ENCODE data around the gene DCDC1.
"Not testable (repeated sequence)": the region's sequence is repeated elsewhere in the genome, so short reads cannot be mapped to it uniquely, and the experiment has no call there.

The DCDC1 gene

DNA sequence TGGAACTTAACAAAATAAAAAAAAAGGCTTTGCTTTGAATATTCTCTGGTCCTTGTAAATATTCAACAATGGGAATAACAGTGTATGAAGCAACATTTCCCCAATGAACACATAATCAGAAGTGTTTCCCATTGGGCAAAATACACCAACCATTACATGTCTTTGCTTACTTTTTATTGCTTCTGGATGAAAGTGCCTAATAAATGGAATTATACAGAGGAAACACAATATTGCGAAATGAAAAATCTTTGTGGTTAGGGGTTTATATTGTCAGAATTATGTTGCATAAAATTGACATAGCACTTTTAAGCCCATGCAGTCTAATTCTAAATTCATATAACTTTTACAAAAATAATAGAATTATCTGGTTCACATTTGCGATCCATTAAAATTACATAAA is 386.4 kb downstream of the DCDC1 start:
- DNase-seq = no peak

DNA sequence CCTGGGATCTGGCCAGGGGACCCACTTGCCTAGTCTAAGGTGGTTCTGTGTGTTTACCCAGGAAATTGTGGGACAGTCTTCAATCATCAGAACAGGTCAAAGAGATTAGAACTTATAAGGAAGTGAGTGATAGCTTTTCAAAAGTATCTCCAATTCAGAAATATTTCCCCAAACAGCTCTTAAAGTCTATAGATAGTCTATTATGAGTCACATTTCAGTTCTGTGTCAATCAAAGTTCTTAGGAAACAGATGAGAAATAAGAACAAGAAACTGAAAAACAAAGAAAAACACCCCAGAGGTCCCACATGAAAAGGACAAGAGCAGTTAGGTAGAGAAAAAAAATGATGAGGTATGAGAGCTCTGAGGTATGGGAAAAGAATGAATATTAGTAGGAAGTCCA is 402.0 kb downstream of the DCDC1 start:
- no peak for DNase-seq

DNA sequence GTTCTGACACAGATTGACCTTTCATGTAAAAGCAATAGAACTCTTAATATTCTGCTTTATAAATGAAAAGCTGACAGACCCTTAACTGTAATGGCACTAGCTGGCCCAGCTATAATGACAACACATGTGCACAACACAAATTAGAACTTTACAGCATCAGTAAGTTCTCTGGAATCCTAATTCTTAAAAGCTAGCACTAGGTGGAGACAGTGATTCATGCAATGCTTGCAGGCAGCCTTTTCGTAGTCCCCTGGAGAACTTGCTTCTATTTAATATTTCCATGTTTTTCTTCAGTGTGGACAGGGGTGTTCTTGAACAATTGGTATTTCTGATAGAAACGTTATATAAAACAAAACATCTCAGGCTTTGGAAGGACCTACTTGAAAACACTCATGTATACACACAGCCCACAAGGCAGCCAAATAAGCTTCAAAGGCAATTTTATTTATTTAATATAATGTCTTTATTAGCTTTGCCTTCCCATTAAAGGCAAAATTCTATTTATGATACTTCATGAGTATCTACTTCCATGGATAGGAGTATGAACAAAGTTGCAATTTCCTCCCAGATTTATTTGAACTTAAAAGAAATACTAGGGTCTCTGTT is 409.0 kb downstream of the DCDC1 start:
- DNase-seq = no peak

DNA sequence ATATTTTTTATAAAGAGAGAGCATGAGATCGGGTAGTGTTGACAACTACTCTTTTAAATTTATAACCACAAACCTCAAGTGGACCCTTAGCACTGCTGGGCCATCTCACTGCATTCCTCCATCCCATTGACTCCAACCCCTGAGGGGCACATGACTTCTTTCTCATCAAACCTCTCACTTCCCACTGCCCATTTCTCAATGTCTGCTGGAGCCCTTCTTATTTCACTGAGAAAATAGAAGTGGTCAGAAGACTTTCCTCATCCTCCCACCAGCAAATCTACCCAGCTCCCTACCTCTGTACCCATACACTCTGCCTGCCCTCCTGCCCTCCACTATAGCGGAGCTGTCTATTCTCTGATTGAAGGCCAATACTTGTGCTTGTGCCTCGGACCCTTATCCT is 412.8 kb downstream of the DCDC1 start:
- no peak for DNase-seq

DNA sequence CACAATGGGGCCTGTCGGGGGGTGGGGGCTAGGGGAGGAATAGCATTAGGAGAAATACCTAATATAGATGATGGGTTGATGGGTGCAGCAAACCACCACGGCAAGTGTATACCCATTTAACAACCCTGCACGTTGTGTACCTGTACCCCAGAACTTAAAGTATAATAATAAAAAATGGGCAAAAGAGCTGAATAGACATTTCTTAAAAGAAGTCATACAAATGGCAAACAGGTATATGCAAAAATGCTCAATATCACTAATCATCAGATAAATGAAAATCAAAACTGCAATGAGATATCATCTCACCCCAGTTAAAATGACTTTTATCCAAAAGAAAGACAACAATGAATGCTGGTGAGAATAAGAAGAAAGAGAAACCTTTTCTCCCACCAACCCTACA is 419.7 kb downstream of the DCDC1 start:
- DNase-seq = no peak

DNA sequence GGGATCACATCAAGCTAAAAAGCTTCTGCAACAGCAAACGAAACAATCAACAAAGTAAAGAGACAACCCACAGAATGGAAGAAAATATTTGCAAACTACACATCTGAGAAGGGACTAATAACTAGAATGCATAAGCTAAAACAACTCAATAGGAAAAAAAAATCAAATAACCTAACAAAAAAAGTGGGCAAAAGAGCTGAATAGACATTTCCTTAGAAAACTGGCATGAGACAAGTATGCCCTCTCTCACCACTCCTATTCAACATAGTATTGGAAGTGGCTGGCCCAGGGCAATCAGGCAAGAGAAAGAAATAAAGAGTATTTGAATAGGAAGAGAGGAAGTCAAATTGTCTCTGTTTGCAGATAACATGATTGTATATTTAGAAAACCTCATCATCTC is 421.8 kb downstream of the DCDC1 start:
- DNase-seq = not testable (repeated sequence)

DNA sequence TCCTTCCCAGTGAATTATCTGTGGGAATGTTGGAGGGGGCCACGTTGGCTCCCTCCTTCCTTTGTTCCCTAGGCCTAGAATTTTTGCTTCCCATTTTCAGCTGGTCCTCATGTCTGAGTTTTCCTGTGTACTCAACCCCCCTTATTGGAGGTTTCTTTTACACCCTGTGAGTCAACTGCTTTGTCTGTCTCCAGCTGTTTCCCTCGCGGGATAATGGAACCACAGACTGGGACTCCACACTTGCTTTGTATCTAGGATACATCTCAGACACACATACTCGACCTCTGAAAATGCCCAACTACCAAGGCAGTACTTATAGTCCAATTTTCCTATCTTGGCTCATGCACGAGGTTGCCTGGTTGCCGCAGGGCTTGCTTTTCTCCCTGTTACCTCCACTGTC is 430.7 kb downstream of the DCDC1 start:
- DNase-seq = no peak

DNA sequence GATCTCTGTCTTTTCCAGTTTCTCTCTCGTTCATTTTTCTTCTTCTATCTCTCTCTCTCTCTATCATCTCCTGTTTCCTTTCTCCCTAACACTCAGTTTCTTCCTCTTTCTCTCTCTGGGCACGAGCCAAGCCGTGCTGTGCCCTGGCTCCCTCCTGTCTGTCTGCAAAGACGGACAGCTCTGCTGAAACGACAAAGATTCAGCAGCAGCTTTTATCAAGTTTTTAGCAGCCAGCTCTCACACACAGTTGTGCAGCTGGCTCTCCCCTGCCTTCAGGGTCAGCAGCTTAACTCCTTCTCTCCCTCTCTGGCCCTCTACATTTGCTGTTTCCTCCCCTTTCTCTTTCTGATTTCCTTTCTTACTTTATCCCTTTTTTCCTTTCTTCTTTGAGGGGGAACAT is 431.4 kb downstream of the DCDC1 start:
- no peak for DNase-seq

DNA sequence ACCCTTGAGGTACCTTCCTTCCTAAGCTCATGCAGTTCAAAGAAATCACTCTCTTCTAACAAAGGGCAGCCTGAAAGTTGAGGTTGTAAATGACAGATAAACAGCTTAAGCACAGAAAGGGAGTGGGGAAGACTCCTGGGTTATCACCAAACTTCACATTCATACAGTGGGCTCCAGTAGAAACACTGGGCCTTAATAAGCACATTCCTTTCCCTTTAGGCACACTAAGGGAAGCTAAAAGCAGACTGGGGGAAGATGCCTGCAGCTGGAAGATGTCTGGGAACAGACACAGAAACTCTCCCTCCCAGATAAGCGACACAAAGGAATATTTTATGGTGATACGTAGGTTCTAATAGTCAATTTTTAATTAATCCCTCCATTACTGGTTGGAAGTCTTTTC is 433.0 kb downstream of the DCDC1 start:
- DNase-seq = no peak

DNA sequence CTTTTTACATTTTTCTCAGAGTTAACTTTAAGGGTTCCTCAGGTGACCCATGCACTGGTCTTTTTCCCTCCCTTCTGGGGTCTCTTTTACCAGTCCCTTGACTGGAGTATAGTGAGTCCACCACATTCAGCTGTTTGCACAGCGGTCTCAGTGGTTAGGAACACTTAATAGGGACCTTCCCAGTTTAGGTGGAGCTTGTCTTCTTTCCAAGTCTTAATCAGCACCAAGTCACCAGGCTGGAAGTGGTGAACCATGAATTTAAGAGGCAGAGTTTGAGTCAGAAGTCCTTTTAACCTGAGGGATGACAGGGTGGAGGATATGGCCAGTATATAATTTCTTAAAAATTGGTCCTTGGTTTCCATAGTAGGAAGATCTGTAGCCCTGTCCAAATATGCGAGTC is 433.7 kb downstream of the DCDC1 start:
- no peak for DNase-seq

DNA sequence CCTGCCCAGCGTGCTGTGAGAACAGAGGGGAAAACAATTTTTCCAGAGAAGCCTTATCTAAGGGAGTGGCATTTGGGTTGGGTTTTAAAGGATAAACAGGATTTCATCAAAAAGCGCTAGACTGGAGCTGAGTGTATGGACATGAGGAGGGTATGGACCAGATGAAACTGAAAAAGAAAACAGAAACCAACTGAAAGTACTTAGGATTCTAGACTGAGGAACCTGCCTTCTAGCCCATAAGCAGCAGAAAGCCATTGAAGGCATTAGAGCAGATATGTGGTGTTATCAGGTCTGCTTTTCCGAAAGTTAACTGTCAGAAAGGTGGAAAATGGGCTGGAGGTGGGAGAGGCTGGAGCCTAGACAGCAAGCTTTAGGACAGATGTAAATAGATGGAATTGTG is 443.4 kb downstream of the DCDC1 start:
- DNase-seq = no peak

DNA sequence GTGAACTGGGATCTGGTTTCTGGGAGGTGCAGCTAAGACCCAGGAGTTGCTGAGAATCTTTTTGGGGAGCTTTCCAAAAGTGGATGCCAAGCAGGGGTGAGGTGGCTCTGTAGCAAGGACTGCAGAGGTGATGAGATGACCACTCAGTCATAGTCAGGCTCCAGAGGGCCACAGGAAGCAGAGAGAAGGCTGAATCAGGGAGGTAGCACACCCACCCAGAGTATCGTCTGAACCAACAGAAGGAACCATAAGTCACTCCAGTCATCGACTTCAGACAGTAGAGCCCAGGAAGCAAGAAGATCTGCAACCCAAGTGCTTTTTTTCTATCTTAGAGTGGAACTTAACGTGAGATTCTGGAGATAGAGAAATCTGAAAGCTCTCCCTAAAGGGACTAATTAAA is 447.7 kb downstream of the DCDC1 start:
- no peak for DNase-seq

DNA sequence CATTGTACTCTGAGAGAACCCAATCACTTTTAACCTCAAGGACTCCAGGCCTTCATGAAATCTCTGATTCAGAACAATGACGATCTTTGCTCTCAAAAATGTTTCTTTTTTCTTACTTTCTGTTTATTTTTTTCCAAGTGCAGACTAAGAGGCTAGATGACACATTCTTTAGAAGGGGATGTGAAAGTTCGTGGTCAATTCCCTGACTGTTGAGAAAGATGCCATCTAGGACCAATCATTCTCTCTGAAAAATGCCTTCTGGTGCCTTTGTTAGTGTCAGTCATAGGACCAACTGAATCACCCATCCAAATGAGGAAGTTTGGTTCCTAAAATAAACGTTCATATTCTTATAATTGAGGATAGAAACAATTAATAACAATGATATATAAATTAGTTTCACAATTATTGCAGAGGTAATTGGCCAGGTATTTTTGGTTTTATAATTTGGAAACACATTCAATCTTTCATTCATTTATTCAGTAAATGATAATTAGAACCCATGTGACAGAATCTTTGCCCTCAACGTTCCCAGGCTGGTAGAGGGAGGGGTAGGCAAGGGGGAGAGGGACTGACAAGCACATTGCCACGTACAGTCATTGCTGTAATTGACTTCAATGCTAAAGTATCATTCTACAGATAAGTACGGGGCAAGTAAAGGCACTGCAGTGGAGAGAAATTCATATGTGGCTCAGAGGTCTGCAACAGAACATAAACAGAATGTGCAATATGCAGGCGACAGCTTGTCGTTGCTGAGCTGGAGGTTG is 450.0 kb downstream of the DCDC1 start:
- no peak for DNase-seq

DNA sequence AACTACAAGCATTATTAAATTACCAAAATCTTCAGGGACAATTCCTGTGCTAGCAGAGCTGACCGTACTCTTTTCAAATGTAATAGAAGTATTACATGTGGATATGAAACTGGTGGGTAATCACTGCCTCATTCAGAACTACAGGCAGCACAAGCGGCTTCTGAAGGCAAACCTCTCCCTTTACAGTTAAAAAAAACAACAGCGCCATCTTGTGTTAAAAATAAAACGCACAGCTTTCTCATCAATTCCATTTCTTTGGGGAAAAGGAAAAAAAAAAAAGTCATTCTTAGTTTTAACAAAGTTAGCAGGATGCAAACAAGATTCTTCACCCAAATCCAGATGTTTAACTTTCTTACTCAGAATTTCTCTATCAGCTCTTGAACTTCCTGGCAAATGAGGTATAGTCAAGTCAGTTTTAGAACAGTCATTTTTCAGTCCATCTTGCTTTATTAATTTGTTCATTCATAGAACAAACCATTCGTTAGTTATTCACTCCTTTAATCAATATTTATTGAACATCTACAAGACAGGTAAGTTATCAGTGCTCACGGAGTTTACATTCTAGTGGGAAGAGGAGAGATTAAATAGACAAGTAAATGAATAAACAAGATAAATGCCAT is 451.6 kb downstream of the DCDC1 start:
- DNase-seq = peak; percentile 26

DNA sequence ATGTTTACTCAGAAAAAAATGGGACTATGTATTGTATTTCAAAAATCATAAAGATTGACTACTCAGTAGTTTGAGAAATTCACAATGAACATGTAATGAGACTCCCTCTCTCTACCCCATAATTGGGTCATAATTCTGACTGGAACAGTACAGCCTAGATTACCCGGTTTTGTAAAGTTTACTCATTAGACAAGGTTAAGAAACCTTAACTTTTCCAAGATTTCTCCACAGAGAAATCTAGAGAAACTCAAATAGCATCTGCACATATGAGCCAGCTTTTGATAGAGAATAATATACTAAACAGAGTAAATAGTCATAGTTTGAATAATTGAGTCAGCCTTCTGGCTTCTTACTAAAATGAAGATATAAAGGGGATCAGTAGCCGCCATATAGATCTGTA is 452.3 kb downstream of the DCDC1 start:
- no peak for DNase-seq

DNA sequence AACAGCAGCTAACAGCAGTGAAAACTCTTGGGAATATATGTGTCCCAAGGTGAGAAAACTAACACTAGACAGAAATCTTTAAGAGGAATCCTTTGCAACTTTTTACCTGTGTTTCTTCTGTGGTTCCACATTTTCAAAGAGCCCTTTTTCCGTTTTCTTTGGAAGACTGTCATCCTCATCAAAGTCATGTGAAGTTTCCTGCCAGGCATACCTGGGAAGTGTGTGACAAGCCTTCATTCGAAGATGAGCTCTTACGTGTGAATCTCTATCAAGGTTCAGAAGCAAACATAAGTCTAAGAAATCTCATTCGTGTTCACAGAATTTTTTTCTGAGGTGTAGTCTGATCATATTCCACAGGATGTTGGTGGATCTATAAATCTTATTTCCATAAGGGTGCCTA is 452.8 kb downstream of the DCDC1 start:
- no peak for DNase-seq

DNA sequence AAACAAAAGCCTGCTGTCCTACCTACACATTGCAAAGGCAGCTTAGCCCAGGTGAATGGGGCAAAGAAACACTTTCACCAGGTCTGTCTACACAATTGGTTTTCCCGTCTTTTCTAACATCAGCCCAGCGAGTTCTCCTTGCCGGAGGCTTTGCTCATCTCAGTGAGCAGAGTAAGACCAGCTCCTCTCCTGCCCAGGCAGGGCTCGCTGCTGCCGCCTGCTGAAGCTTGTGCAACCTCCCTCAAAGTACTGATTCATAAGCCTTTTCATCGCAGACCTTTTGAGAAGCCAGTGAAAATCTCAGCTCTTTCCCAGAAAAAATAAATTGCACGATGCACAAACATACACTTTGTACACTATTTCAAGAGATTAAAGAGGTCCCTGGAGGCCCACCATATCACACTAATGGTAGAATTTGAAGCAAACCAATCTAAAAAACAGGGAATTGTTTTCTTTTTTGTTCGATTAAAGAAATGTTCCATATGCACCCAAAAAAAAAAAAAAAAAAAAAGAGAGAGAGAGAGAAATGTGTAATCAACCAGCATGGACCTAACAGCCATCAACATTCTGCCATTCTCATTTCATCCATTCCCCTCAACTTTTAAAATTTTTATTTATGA is 455.3 kb downstream of the DCDC1 start:
- DNase-seq = no peak

DNA sequence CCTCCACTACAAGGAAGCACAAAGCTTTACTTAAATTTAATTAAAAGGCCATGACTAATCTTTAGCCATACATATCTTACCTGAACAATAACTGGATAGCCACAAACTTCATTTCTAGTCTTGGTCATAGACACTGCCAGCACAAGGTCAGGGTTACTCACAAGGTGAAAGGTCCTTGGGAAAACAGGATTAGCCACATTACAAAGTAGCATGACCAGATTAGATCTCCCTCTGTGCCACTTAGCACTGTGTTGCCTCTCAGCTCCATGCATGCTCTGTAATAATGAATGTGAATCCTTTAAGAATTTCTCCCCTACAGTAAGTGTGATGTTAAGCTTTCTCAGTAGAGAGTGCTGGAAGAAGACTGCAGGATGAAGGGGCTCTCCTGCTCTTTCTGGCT is 458.3 kb downstream of the DCDC1 start:
- DNase-seq = no peak

DNA sequence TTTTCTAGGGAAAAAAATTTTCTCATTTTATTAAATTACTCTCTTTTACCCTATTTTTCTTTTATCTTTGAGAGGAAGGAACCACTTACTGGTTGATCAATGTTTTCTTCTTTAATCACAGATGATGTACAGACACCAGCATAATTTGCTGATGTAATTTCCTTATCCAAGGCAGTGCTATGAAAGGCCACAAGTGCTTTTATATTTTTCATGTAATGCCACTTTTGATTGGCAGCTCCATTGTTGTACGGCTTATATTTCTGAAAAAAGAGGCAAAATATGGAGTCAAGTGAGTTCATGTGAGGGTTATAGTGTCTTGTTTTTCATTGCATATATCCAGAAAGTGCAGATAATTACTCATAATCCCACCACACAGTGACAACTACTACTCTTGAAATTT is 460.7 kb downstream of the DCDC1 start:
- no peak for DNase-seq

DNA sequence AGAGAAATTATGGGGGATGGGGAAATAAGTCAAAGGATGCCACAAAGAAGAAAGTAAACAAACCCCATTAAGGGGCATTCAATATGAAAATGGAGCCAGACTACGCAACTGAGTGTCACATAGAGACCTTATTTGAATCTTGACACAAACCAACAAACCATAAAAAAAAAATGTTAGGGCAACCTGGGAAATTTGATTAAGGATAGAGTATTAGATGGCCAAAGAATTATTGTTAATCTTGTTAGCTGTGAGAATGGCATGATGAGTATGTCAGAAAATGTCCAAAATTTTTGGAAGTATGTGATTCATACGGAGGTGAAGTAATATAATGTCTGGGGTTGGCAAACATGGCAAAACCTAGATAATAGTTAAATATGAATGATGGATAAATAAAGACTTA is 461.3 kb downstream of the DCDC1 start:
- DNase-seq = no peak

DNA sequence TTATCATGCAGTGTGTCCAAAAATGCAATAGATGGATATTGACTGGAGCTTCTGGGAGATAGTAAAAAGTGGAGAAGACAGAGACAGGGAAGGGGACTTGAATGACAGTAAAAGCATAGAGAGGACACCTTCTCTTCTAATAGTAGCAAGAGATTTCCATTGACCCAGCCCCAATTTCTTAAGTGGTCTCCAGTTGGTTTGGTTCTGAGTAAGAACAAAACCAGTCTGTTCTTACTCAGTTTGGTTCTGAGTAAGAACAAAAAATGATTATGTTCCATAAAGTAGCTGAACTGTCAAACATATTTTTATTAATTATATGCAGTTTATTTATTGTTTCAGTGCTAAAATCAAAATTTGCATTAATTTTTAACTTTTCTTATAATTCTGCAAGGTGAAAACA is 466.6 kb downstream of the DCDC1 start:
- DNase-seq = no peak

DNA sequence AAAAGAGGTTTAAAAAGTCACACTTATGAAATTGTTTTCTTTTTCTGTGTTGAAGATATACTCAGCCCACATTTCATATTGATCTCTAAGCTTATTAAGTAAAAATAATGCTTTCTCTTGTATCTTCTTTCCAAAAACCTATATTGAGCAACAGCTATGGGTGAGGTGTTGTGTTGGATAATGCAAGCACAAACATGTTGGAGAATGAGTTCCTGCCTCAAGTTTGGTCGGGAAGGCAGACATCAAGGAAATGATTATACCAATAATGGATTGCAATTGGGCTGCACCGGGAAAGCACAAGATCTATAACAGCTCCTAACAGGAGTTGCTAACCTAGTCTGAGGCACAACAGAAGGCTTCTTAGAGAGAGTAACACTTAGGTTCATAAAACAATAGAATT is 474.5 kb downstream of the DCDC1 start:
- no peak for DNase-seq

DNA sequence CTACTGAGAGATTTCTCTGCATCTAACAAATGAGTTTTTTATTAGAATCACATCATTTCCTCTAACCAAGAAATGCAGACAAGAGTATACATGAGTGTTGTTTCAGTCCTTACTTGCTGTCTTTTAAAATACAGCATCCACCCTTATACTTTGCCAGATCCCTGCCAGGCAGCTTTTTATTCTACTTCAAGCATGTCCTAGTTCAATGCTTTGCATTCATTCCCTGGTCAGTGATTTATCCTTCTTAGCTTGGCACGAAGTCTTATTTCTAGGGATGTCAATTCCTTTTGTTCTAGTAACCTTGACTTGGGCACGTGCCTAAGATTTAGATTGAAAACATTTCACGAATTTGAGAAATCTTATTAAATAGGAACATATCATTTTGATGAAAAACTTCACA is 476.2 kb downstream of the DCDC1 start:
- no peak for DNase-seq

DNA sequence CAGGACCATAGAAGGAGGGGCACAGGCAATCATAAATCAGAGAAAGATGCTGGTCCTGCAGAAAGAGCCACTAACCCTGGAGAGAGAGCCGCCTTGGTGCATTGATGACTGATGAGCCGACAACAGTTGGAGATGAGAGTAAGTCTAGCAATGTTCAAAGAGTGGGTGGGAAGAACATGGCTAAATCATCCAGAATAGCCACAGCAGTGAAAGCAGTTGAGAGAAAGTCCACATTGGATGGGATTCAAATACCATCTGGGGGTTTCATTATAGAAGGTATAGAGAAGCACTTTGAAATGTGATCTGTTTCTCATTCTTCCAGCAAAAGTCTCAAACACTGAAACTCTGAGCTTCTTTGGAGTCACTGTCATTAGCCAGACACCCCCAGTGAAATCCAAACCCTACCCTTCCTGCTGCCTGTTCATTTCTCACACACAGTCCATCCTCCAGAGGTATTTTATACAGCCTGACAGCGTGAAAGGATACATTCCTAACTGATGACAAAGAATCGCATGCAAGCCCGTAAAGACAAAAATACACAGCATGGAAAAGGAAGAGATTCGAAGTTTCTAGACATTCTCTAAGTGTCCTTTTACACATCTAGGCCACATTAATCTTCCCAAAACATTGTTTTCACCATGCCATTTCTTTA is 480.3 kb downstream of the DCDC1 start:
- DNase-seq = no peak

All from NCI-H2107 (cell line).